SW 1271 (cell line): ENCODE data around the gene LPGAT1.
A peak's percentile ranks its signal among the peaks of the same experiment; 100 is the strongest.
"Not testable (repeated sequence)": the region's sequence is repeated elsewhere in the genome, so short reads cannot be mapped to it uniquely, and the experiment has no call there.

ENCODE experiments used
- DNase-seq, 2 experiments: peaks; one replicate each; lab custom pipeline; 2025; lab: John Stamatoyannopoulos, UW

The LPGAT1 gene

GRCh38 chr1:211735208-211736170 is 95.1 kb downstream of the LPGAT1 start:
- peak; percentile 57 to 89 for DNase-seq

- no peak for DNase-seq
These were observed 95.8 kb downstream of the LPGAT1 start for GRCh38 chr1:211734791-211735190.

GRCh38 chr1:211734359-211734758 is 96.2 kb downstream of the LPGAT1 start:
- DNase-seq = no peak

DNA sequence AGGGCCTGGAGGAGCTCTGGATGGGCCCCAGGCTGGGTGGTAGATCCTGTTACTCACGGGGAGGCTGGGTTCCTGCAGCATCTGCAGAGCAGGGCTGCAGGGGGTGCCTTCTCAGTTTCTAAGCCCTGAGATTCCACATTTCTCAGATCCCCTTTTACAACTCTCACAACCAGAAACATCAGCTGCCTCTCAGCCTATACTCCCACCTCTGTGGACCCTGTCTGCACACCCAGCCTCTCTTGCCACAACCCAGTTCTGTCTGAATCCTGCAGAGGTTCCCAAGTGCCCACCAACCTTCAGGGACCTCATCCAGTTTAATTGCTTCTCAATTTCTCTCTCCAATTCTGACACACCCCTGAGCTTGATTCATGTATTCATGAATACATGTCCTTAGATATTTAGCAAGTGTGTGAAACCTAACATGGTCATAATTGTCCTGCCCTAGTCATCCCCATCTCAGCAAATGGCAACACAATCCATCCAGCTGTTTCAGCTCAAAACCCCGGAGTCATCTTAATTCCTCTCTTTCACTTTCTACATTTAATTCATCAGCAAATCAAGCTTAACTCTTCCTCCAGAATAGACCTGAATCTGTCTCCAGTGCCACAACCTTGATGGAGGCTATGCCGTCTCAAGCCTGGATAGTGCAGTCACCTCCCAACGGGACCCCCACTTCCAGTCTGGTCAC is 98.1 kb downstream of the LPGAT1 start:
- no peak for DNase-seq

GRCh38 chr1:211731456-211732292 is 98.9 kb downstream of the LPGAT1 start:
- no peak for DNase-seq

GRCh38 chr1:211730347-211730746 is 100.2 kb downstream of the LPGAT1 start:
- no peak for DNase-seq

DNA sequence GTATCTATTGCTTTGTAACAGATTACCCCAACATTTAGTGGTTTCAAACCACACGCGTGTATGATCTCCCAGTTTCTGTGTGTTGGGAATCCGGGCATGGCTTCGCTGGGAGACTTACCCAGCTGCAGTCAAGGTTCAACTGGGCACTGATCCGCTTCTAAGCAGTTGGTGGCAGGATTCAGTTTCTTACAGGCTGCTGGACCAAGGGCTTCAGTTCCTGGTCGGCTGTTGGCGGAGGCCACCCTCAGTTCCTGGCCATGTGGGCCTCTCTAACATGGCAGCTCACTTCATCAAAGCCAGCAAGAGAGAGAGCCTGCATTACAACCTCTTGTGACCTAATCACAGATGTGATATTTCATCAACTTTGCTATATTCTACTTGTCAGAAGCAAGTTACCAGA is 101.3 kb downstream of the LPGAT1 start:
- no peak for DNase-seq

GRCh38 chr1:211726467-211726995 is 104.0 kb downstream of the LPGAT1 start:
- DNase-seq = no peak

DNA sequence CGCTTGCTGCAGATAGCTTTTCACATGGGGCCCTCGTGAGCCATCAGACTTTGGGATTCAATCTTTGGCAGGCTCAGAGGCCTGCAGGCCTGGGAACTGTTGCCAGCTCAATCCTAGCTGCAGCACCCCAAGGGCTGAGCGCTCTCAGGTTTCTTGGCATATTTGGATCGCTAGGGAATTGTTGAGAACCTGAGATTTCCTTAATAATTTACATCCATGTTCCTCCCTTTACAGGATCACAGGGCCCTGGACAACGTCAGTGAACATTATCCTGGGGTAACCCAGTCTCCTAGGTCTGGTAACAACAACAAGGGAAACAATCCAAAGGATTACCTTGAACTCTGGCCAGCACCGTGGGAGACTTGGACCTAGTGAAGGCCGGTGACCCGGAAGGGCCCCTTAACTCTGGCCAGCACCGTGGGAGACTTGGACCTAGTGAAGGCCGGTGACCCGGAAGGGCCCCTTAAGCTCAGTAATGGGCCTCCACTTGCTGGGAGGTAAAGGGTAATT is 105.8 kb downstream of the LPGAT1 start:
- no peak for DNase-seq

DNA sequence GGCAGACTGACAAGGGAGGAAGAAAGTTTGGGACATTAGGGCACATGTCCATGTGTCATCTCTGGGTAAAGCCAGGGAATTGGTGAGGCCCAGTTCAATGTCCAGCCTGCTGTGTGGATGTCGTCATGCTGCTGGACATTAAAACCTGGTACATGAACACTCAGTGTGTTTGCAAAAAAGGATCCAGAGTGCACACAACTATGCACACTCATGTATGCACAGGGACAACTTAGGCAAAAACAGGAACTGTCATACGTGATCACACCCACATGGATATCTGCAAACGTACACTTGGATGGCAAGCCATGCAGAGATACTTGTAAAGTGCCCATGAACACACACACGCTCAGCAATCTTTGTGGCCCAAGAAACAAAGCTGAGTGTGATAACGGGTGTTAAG is 107.3 kb downstream of the LPGAT1 start:
- no peak for DNase-seq

GRCh38 chr1:211722277-211723175 is 108.0 kb downstream of the LPGAT1 start:
- DNase-seq = no peak

DNA sequence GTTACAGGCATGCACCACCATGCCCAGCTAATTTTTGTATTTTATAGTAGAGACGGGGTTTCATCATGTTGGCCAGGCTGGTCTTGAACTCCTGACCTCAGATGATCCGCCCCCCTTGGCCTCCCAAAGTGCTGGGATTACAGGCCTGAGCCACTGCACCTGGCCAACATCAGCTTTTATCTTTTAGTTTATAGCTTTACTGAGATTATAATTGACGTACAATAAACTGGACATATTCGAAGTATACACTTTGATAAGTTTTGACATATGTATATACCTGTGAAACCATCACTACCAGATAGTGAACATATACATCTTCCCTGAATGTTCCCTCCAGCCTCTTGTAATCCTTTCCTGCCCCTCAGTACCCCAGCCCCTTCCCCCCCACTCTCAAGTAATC is 114.0 kb downstream of the LPGAT1 start:
- DNase-seq = not testable (repeated sequence)

DNA sequence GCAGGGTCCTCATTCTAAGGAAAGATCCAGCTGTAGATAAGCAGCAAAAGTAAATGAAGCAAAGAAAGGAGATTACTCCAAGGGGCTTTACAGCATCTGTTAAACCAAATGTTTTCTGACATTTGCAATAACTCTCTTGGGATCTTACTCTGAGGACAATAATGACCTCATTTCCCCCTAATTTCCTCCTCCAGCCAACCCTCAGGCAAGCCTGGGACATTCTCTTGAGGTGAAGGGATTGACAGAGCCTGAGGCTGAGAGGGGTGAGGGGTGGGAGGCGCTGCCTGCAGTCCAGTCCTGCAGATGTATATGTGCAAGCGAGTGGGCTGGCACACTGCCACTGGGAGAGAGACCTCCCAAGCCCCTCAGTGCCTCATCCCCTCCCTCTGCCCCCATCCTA is 114.6 kb downstream of the LPGAT1 start:
- no peak for DNase-seq

DNA sequence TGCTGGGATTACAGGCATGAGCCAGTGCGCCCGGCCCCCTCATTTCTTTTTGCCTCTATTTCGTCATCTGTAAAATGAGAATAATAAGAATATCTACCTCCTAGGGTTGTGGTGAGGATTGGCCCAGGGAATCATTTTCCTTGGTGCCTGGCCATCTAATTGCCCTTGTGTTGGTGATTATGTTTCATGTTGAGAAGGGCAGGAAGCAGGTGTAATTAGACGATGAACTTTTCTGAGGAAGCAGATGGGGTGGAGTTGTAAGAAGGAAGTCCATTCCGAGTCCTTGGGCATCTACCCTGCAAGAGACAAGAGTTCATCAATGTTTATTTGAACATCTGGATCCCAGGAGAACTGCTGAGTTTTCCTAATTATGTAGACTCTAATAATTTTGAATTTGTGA is 116.4 kb downstream of the LPGAT1 start:
- no peak for DNase-seq

GRCh38 chr1:211713231-211713630 is 117.3 kb downstream of the LPGAT1 start:
- no peak for DNase-seq

DNA sequence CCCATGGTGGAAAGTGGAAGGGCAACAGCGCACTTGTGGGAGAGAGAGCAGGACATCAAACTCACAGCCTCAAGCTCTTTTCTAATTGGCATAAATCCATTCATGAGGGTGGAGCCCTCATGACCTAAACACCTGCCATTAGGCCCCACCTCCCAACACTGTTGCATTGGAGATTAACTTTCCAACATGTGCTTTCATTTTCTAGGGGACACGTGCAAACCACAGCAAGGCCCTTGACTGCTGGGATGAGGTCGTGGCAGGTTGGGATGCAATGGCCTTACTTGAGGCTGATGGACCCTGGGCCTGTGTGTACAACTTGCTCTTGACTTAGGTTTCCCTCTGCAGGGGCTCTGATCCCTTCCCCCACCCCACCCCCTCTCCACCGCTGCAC is 119.3 kb downstream of the LPGAT1 start:
- no peak for DNase-seq

- no peak for DNase-seq
These were observed 119.8 kb downstream of the LPGAT1 start for GRCh38 chr1:211710566-211711314.

GRCh38 chr1:211708926-211709325 is 121.6 kb downstream of the LPGAT1 start:
- no peak for DNase-seq

DNA sequence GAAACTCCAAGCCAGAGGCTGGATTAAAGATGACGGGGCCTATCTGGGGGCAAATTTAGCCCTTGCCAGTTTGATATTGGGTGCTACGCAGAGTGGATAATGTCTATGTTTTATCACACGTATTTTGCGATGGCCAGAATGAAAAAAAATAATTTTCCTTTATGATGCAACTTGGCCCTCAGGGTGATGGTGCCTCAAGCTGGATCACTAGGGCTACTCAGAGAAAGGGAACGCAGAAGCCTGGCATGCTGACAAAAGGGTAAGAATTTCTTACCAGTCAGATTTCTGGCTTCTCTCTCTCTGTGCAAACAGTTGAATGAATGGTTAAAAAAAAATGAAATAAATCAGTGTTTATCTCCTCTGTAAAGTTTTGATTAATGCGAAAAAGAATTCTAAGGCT is 122.6 kb downstream of the LPGAT1 start:
- no peak for DNase-seq

GRCh38 chr1:211705467-211706091 is 125.0 kb downstream of the LPGAT1 start:
- no peak for DNase-seq
